Erythroblast (primary cell): ENCODE measurements around the gene LRFN2.

Experiments used
- DNase-seq, 2 experiments: peaks; one replicate each; lab custom pipeline; 2025; lab: John Stamatoyannopoulos, UW
- GATA1 ChIP-seq: IDR thresholded peaks from 2 replicates; pipeline ENCODE4 v1.6.1; 2011; ENCODE audit warnings: low read depth, mild to moderate bottlenecking, control low read depth, low read length, moderate library complexity
- POLR2A ChIP-seq: IDR thresholded peaks from 2 replicates; pipeline ENCODE4 v1.6.1; 2011; ENCODE audit warnings: mild to moderate bottlenecking, low read length

The LRFN2 gene

DNA sequence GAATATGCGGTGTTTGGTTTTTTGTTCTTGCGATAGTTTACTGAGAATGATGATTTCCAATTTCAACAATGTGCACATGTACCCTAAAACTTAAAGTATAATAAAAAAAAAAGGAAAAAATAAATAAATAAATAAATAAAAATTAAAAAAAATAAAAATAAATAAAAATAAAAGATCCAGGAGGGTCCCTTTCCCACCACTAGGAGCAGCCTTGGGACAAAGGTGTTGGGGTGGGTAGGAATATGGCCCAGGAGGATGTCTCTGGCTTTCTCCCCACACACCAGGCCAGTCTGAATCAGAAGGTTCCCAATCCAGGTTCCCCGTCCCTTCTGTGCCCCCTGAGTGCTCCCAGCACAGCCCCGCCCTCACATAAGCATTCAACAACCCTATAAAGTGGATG is 9.5 kb downstream of the LRFN2 start:
- no peak for DNase-seq
- TF ChIP-seq GATA1 (no peak), POLR2A (no peak)

DNA sequence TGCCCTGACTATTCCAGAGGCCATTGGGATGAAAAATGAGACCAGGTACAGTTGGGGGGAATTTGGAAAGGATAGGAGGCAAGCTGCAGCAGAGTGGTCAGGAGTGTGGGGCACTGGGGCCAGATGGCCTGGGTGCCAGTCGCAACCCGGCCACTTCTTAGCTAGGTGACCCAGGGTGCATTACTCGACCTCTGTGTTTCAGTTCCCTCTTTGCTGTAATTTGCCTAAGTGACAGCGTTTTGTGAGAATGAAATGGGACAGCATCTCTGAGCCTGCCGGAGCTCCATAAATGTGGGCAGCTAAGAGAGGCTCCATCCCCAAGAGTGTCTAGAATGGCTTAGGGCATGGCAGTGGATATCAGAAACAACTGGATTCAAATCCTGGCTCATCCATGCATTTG is 13.9 kb downstream of the LRFN2 start:
- DNase-seq = no peak
- TF ChIP-seq POLR2A (no peak), GATA1 (no peak)

DNA sequence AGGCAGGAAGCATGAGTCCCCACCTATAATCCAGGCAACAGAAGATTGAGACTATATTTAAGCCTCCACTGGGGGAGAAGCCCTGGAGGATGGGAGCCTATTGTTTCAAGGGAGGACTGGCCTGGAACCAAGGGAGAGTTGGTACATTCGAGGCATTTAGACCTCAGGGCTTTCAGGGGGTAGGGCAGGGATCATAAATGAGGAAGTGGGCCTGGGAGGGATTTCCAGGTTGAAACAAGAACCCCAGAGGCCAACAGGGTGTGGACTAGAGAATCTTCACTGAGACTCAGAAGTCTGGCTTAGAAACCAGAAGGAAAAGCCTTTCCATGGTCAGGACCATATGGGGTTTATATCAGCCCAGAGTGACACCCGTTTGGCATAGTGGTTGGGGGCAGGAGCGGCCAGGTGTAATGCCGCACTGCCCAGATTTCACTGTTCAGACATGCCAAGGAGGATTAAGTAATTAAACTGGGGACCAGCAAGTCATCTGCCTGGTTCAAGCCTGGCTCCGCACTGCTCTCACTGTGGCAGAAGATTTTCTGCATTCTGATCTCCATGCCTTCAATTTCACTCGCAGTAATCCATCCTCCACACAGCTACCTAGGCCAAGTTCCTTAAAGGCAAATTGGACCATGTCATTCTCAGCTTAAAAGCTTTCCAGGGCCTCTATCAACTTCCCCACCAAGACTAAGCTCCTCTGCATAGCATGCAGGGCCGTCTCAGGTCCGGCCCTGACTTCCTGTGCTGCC is 17.8 kb downstream of the LRFN2 start:
- DNase-seq = no peak
- no peak for TF ChIP-seq GATA1
- TF ChIP-seq POLR2A = no peak

DNA sequence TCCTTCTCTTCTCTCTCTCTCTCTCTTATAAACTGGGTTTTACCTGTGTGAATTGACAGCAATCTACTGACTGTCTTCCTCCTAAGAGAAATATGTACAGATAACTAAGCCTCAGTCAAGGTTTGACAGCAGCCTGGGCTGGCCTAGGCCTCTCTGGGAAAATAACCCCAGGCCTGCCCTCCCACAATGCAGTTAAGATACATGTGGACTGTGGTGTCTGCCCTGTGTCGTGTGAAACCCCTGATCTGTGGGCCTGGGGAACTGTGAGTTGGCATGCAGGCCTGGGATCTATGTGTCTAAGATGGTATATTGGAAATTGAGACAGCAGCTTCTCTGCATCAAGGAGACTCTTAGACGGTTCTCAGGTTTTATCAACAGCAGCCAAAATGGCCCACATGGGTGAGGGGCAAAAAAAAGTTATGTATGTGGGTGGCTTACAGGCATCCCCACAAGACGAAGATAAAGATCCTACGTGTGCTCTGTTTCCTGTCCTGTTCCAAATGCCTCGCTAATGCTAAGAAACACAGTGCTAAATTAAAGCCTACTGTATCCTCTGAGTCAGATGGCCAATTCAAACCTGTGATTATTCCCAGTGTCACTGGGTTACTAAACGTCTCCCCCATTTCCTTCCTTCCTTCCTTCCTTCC is 19.0 kb downstream of the LRFN2 start:
- DNase-seq = no peak
- TF ChIP-seq POLR2A = no peak
- TF ChIP-seq GATA1 = no peak

DNA sequence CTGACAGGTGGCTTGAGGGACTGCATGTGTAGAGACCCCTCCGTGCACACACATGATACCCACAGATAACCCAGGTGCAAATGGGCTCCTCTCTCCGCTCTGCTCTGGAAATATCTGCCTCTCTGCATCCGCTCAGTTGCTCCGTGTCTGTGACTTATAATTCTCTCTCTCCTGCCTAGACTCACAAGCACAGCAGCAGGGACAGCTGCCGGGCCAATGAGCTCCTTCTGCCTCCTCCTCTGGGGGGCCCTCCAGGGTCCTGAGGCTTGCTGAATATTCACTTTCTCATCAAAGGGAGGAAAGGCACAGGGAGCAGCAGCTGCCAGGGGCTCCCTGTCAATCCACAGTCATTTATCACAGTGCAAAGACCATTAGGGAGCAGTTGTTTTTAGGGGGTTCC is 24.1 kb downstream of the LRFN2 start:
- no peak for DNase-seq
- TF ChIP-seq GATA1 (no peak), POLR2A (no peak)

DNA sequence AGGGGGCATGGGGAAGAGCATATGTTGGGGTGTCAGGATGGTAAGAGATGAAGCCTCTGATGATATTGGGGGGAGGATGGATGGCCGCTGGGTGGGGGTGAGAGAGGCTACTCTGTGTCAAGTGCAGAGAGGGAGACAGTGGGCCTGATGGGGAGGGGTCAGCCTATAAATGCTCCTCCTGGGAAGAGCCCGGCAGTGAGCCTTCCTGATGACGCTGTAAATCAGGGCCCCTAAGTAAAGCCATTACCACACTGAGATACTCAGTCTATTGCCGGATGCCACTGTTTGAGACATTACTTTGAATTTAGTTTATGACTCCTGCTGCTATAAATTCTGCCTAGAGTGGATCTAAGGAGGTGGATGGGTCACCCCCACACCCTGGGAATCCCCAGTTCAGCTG is 28.1 kb downstream of the LRFN2 start:
- DNase-seq = no peak
- TF ChIP-seq POLR2A (no peak), GATA1 (no peak)

DNA sequence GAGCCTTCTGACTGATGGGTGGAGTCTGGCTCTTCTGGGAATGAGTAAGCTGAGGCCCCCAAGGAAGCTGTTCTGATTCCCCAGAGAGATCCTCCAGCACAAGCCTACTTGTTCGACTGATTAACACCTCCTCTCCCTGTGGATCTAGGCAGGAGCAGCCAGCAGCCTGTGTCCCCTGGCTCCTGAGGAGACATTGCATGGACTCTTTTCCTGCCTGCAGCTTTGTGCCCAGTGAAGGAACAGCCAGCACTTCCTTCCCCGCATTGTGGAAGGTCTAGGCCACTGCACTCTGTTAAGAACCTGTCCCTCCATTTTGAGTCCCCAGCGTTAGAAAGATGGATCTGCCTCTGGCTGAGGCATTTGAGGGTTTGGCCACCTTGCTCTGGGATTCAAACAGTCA is 29.1 kb downstream of the LRFN2 start:
- no peak for DNase-seq
- no peak for TF ChIP-seq GATA1
- no peak for TF ChIP-seq POLR2A

DNA sequence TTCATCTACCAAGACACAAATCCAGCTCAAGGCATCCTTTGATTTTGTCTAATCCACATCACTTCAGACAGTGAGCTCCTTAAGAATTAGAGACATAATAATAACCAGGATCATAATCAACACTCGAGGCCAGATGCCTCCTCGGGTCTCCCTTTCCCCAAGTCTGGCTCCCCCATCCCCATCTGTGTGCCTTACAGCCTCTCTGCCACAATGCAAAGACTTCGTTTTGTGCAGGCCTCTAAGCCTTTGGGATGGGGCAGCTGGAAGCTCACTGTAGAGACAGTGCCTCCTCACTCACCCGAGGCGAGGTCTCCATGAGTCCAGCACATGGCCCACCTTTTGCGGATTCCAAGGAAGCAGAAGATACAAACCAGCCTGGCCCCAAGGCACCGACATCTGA is 30.3 kb downstream of the LRFN2 start:
- no peak for TF ChIP-seq GATA1
- no peak for TF ChIP-seq POLR2A
- DNase-seq = no peak

DNA sequence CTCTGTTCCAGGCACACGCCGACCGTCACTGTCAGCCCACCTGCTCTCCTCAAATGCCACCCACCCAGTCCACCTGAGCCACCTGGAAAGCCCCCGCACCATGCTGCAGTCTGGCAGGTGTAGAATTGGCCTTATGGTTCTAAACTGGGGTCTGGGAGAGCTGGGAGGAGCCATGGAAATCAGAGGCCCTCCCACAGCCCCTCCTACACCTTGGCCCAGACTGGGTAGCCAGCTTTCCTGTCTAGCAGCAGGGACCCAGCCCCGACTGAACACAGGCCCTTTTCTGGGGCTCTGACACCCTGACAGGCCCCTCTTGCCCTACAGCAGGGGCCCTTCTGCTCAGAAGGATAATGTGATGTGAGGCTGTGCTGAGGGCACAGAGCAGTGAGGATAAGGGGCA is 31.1 kb downstream of the LRFN2 start:
- TF ChIP-seq POLR2A (no peak), GATA1 (no peak)
- no peak for DNase-seq

DNA sequence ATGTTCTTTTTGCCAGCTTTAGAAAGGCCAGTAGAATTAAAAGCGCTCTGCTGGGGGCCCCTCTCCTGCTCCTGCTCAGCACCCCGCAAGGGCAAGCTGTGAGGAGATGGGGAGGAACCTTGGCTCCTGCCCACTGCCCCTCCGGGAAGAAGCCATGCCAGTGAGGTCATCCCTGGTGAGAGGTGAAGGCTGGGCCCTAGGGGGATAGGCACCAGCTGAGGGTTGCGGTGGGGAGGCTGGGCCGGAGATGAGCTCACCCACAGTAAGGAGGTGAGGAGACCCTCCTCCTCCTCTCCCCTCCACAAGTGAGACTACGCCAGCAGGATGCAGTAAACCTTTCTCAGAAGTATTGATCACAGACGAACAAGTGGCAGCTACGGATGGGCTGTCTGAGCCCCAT is 32.1 kb downstream of the LRFN2 start:
- DNase-seq = no peak
- TF ChIP-seq GATA1 (no peak), POLR2A (no peak)

DNA sequence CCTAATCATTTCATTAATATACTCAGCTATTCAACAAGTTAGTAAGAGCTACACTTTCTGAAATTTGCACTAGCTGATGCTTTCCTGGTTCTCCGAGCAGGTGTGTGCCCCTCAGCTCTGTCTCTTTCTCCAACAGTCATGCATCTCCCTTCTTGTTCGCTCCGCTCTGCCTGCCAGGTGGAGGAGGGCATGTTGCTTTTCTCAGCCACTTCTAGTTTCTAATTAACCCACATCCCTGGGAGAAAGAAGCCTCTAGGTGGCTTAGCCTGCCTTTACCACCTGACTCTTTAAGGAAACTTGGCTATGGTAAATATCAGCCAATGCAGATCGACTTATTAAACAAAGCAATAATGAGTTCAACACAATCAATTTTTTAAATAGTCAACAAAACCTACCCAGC is 34.2 kb downstream of the LRFN2 start:
- DNase-seq = no peak
- no peak for TF ChIP-seq GATA1
- no peak for TF ChIP-seq POLR2A

DNA sequence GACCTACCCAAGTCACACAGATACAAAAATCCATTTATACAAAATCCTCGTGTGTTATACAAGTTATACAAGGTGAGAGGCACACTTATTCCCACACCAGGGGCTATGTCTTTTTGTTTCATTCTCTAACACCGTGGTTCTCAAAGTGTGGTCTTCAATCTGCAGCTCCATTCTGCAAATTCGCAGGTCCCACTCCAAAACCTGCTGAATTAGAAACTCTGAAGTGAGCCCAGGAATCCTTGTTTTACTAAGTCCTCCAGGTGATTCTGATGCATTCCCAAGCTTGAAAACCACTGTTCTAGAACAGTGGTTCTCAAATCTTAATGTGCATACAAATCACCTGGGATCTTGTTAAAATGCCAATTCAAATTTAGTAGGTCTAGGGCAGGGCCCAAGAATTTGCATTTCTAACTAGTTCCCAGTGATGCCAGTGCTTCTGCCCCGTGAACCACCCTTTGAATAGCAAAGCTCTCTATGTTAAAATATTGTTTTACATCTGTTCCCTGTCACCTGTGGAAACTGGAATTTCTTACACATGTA is 35.1 kb downstream of the LRFN2 start:
- no peak for DNase-seq
- no peak for TF ChIP-seq GATA1
- TF ChIP-seq POLR2A = no peak

DNA sequence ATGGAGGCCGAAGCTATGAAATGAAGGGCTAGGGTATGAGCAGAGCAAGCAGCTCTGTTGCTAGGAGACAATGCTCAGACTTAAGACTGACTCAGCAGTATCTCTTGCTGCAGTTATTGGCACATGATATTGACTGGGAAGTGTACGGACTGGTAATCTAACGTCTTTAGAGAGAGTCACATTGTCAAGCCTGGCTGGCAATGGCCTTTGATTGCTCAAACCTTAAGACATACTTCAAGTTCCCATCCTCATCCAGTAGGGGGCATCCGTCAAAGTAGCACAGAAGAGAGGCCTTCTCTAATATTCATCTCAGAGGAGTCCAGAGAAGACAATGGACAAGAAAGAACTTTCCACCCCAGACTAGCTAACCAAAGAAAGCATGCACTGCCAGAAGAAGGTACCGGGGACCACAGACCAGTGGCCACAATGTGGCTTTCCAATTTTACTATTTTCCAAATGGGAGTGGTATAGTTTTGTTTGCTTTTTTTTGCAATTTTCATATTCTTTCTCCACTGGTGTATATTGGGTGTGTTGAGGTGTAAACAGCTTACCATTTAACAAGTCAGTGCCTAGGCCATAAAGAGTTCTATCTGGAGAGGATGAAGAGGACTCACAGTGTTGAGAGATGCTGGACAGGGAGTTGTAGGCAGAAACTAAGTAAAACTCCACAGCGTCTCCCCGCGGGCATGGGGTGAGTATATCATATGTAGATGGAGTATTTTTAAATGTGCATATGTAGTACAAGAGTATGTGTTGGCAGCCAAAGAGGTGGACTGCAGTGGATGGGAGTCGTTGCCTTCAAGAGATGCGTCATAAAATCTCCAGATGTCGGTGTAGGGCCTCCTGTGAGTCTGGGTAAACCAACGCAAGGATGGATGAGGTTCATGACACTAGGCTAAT is 36.7 kb downstream of the LRFN2 start:
- DNase-seq = peak; percentile 66 to 80
- TF ChIP-seq POLR2A = no peak
- no peak for TF ChIP-seq GATA1
